Esophagus muscularis mucosa (tissue), 4 donors: ENCODE results near the gene ATP5PO. TPM values are rescaled to one million over a fixed set of nuclear protein-coding genes. Genes with fewer than 3 reads are reported as not detected.

Source experiments
- DNase-seq: peaks from one replicate; pipeline ENCODE4 v3.0.0-alpha.2; 2017; ENCODE audit errors: extremely low spot score
- H3K27ac ChIP-seq, 4 donors: fragments of 200-600 bp; sonication (generic); replicated peaks in 1 of 4; 1 replicate in 3 of 4; 2 replicates in 1 of 4; pipeline ENCODE4 v1.5.1; 2016 to 2019; ENCODE audit warnings: mild to moderate bottlenecking in 1 of 4
- H3K27me3 ChIP-seq, 4 donors: fragments of 200-600 bp; sonication (generic); one replicate each; pipeline versions ENCODE4 v1.5.1 to v1.6.0; 2016 to 2019
- H3K36me3 ChIP-seq, 4 donors: fragments of 200-600 bp; sonication (generic); one replicate each; pipeline ENCODE4 v1.5.1; 2016 to 2019
- H3K4me1 ChIP-seq, 4 donors: fragments of 200-600 bp; sonication (generic); one replicate each; pipeline ENCODE4 v1.5.1; 2016 to 2019
- H3K4me3 ChIP-seq, 4 donors: fragments of 200-600 bp; sonication (generic); 1 replicate in 2 of 4; 2 replicates in 2 of 4; pipeline ENCODE4 v1.5.1; 2016 to 2019; ENCODE audit warnings: mild to moderate bottlenecking in 4 of 4, moderate library complexity in 1 of 4
- H3K9me3 ChIP-seq, 4 donors: fragments of 200-600 bp; sonication (generic); 1 replicate in 3 of 4; 2 replicates in 1 of 4; pipeline ENCODE4 v1.5.1; 2016 to 2019
- CTCF ChIP-seq, 3 experiments: fragments of 200-600 bp in 2 of 3; fragments of 450-650 bp in 1 of 3; sonication (generic) in 2 of 3; IDR thresholded peaks; one replicate each; pipeline ENCODE4 v1.5.1; 2017 to 2019; ENCODE audit warnings: antibody characterized with exemption in 3 of 3, mild to moderate bottlenecking in 2 of 3, moderate library complexity in 1 of 3
- EP300 ChIP-seq: sonication (generic); formaldehyde crosslinking; IDR thresholded peaks from one replicate; pipeline ENCODE4 v1.6.1; 2017; ENCODE audit warnings: antibody characterized with exemption
- POLR2A ChIP-seq: fragments of 450-650 bp; IDR thresholded peaks from one replicate; pipeline ENCODE4 v1.6.1; 2017; ENCODE audit warnings: antibody characterized with exemption, moderate library complexity, mild to moderate bottlenecking, low read depth
- POLR2AphosphoS5 ChIP-seq, 2 donors: sonication (generic); formaldehyde crosslinking; IDR thresholded peaks; one replicate each; pipeline ENCODE4 v1.6.1; 2017; ENCODE audit warnings: antibody characterized with exemption in 2 of 2
- WGBS: methylation state at CpG from one replicate; pipeline ENCODE4 v1.1.5; 2018; 5-methylcytosine and 5-hydroxymethylcytosine counted together
- intact Hi-C: fragments of 100-400 bp; cut with DNase I; formaldehyde crosslinking; loops from one replicate; pipeline ENCODE4 v1.15.1; 2023
- total RNA-seq, 4 donors: library from RNA; depleted of rRNA; stranded (reverse); fragments of >200 nt; gene quantifications; one replicate each; pipeline versions ENCODE4 v1.1.0 to v1.2.1, GENCODE V29; 2016

The ATP5PO gene
- total RNA-seq, 4 donors from 2014 or later, result 130 to 289 (median 195) TPM

DNA sequence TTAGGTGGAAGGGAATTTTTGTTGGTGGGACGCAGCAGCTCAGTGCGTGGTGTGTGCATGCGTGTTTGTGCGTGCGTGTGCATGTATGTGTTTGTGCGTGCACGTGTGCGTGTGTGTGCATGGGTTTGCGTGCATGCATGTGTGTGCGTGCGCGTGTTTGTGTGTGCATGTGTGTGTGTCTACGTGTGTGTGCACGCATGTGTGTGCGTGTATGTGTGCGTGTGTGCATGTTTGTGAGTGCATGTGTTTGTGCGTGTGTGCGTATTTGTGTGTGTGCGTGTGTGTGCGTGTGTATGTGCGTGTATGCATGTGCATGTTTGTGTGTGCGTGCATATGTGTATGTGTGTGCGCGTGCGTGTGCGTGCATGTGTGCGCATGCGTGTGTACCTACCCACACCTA is 20.2 kb downstream of the ATP5PO start:
- Histone ChIP-seq H3K36me3 (peaks cover 0 to 3% (median under 1%) of the 10 kb centered on the region in 4 donors), H3K4me1 (peaks cover 7 to 29% (median 25%) of the 10 kb centered on the region in 4 donors), H3K27ac (no peak overlapping the region), H3K27me3 (no peaks in the 10 kb centered on the region), H3K9me3 (no peaks in the 10 kb centered on the region), H3K4me3 (peak overlapping the region in 1 of 4 donors; percentile 41)
- no peak for DNase-seq
- intact Hi-C loops, result loop anchor here (10.0 kb wide), 1 partner anchor 81 kb away; no protein-coding TSS in a partner anchor
- 87% methylated on average over 28 of the region's 28 CpGs for WGBS
- no peak for TF ChIP-seq POLR2AphosphoS5 (IDR thresholded peaks at IDR 0.05)
- no peak for TF ChIP-seq EP300
- TF ChIP-seq CTCF (IDR thresholded peaks at IDR 0.05), result no peak
- no peak for TF ChIP-seq POLR2A

GRCh38 chr21:33894736-33895288 is 20.8 kb downstream of the ATP5PO start:
- peaks cover 7 to 28% (median 25%) of the 10 kb centered on the region in 4 donors for H3K4me1 ChIP-seq
- no peaks in the 10 kb centered on the region for H3K9me3 ChIP-seq
- H3K36me3 ChIP-seq, result no peaks in the 10 kb centered on the region
- WGBS, result 3% methylated on average over 20 of the region's 20 CpGs
- no peak overlapping the region for H3K27ac ChIP-seq
- no peaks in the 10 kb centered on the region for H3K27me3 ChIP-seq
- peak overlapping the region; percentile 39 to 53 (median 40) for H3K4me3 ChIP-seq
- no peak for TF ChIP-seq EP300
- no peak for TF ChIP-seq POLR2A
- TF ChIP-seq CTCF (IDR thresholded peaks at IDR 0.05), result peak; percentile 61 to 70 (median 66)
- TF ChIP-seq POLR2AphosphoS5 (IDR thresholded peaks at IDR 0.05), result peak in 1 of 2 donors; percentile 36
- intact Hi-C loops, result loop anchor here (10.0 kb wide), 1 partner anchor 80 kb away; no protein-coding TSS in a partner anchor
- DNase-seq, result peak; percentile 94

DNA sequence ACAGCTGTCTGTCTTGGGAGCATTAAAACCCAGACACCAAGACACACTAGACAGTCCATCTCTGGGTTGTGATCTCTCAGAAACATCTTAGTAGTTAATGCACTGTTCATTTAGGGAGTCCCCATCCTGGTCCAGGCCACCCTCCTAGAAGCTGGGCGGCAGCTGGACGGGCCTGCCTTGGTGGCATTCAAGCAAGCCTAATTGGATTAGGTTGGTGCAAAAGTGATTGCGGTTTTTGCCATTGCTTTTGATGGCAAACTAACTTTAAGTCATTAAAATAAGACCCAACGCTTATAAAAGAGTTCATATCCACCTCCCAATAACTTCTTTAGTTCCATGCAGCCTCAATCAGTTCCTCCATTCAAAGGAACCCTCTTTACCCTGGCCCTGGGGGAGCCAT is 21.7 kb downstream of the ATP5PO start:
- intact Hi-C loops, result loop anchor here (10.0 kb wide), 1 partner anchor 79 kb away; no protein-coding TSS in a partner anchor
- no peak for TF ChIP-seq POLR2A
- no peak for TF ChIP-seq CTCF (IDR thresholded peaks at IDR 0.05)
- TF ChIP-seq EP300, result no peak
- TF ChIP-seq POLR2AphosphoS5 (IDR thresholded peaks at IDR 0.05), result no peak

GRCh38 chr21:33892853-33893252 is 22.8 kb downstream of the ATP5PO start:
- DNase-seq, result no peak
- intact Hi-C loops, result loop anchor here (10.0 kb wide), 1 partner anchor 78 kb away; no protein-coding TSS in a partner anchor
- 85% methylated on average over 8 of the region's 8 CpGs for WGBS
- peaks cover 7 to 15% (median 13%) of the 10 kb centered on the region in 4 donors for H3K4me1 ChIP-seq
- no peaks in the 10 kb centered on the region for H3K36me3 ChIP-seq
- no peaks in the 10 kb centered on the region for H3K27me3 ChIP-seq
- TF ChIP-seq POLR2A, result no peak
- TF ChIP-seq CTCF (IDR thresholded peaks at IDR 0.05), result no peak
- no peak for TF ChIP-seq EP300
- TF ChIP-seq POLR2AphosphoS5 (IDR thresholded peaks at IDR 0.05), result no peak
- H3K4me3 ChIP-seq, result no peak overlapping the region
- no peaks in the 10 kb centered on the region for H3K9me3 ChIP-seq
- no peak overlapping the region for H3K27ac ChIP-seq

More for the DNA sequence above, 21.7 kb downstream of the ATP5PO start:
- H3K4me1 ChIP-seq, result peaks cover 7 to 19% (median 19%) of the 10 kb centered on the region in 4 donors
- no peaks in the 10 kb centered on the region for H3K9me3 ChIP-seq
- H3K4me3 ChIP-seq, result no peak overlapping the region
- no peak overlapping the region for H3K27ac ChIP-seq
- H3K27me3 ChIP-seq, result no peaks in the 10 kb centered on the region
- DNase-seq, result no peak
- WGBS, result 95% methylated on average over 4 of the region's 4 CpGs
- no peaks in the 10 kb centered on the region for H3K36me3 ChIP-seq
